IMR-90 (cell line): ENCODE measurements around the gene OGA. TPM values are rescaled to one million over a fixed set of nuclear protein-coding genes. Genes with fewer than 3 reads are reported as not detected.

Experiments
- ATAC-seq: fragments of 200-7000 bp; cut with Tn5 transposase; 2 replicates; pipeline ENCODE4 v1.9.1; 2020; ENCODE audit warnings: low read depth, mild to moderate bottlenecking, moderate library complexity
- BruUV-seq: library from RNA; stranded (reverse); fragments of 400-500 nt; replicated peaks from 2 replicates; lab custom pipeline; 2021; lab: Mats Ljungman, UMichigan
- CTCF ChIA-PET: fragments of 300-600 bp; formaldehyde crosslinking; extraction: SDS; loops from one replicate; lab custom pipeline; 2021; ENCODE audit warnings: antibody characterized with exemption; lab: Yijun Ruan, JAX
- POLR2A ChIA-PET: fragments of 300-600 bp; sonication (Branson Sonifier 250); formaldehyde crosslinking; loops from one replicate; lab custom pipeline; 2022; ENCODE audit warnings: antibody characterized with exemption; ENCODE audit not compliant: unreplicated experiment; lab: Charles Lee
- DNase-seq: peaks from one replicate; pipeline ENCODE4 v3.0.0; 2013
- H2AFZ ChIP-seq: replicated peaks from 2 replicates; pipeline ENCODE3; 2013; ENCODE audit warnings: low read length, mild to moderate bottlenecking; ENCODE audit not compliant: poor library complexity
- H2AK5ac ChIP-seq: 2 replicates; pipeline ENCODE4 v1.6.1; 2013; ENCODE audit warnings: low read depth, low read length, inconsistent platforms
- H2AK9ac ChIP-seq: replicated peaks from 2 replicates; pipeline ENCODE3; 2013; ENCODE audit warnings: mild to moderate bottlenecking, low read depth, low read length, moderate library complexity; ENCODE audit not compliant: poor library complexity
- H2BK120ac ChIP-seq: 2 replicates; pipeline ENCODE4 v1.6.1; 2013; ENCODE audit warnings: low read depth, low read length, inconsistent platforms
- H2BK15ac ChIP-seq: 3 replicates; pipeline ENCODE4 v1.6.1; 2013; ENCODE audit warnings: low read depth, low read length, inconsistent platforms
- H2BK20ac ChIP-seq: 2 replicates; pipeline ENCODE4 v1.6.1; 2013; ENCODE audit warnings: low read depth, mild to moderate bottlenecking, inconsistent platforms, low read length, moderate library complexity
- H2BK5ac ChIP-seq: 2 replicates; pipeline ENCODE4 v1.6.1; 2013; ENCODE audit warnings: mild to moderate bottlenecking, low read depth, low read length, inconsistent platforms; ENCODE audit not compliant: poor library complexity, severe bottlenecking
- H3K14ac ChIP-seq: replicated peaks from 2 replicates; pipeline ENCODE4 v1.6.1; 2013; ENCODE audit warnings: low read depth, low read length, inconsistent platforms
- H3K18ac ChIP-seq: 2 replicates; pipeline ENCODE4 v1.6.1; 2013; ENCODE audit warnings: low read depth, low read length, control low read depth
- H3K23ac ChIP-seq: 2 replicates; pipeline ENCODE4 v1.6.1; 2013; ENCODE audit warnings: low read depth, low read length, inconsistent platforms
- H3K27ac ChIP-seq: 2 replicates; pipeline ENCODE4 v1.5.1; 2013; ENCODE audit warnings: mild to moderate bottlenecking, control low read depth, low read length; ENCODE audit not compliant: insufficient read depth
- H3K27me3 ChIP-seq: 2 replicates; pipeline ENCODE4 v1.6.1; 2013; ENCODE audit warnings: low read length; ENCODE audit not compliant: control insufficient read depth, insufficient read depth
- H3K36me3 ChIP-seq: 2 replicates; pipeline ENCODE4 v1.6.1; 2013; ENCODE audit warnings: low read length, mixed read lengths; ENCODE audit not compliant: control insufficient read depth, insufficient read depth
- H3K4ac ChIP-seq: 2 replicates; pipeline ENCODE4 v1.6.1; 2013; ENCODE audit warnings: low read depth, low read length, inconsistent platforms
- H3K4me1 ChIP-seq: 2 replicates; pipeline ENCODE4 v1.6.1; 2013; ENCODE audit warnings: low read length, mixed read lengths; ENCODE audit not compliant: control insufficient read depth, insufficient read depth
- H3K4me2 ChIP-seq: 2 replicates; pipeline ENCODE4 v1.6.1; 2013; ENCODE audit warnings: low read depth, mild to moderate bottlenecking, control low read depth, low read length, moderate library complexity
- H3K4me3 ChIP-seq: 2 replicates; pipeline ENCODE4 v1.5.1; 2013; ENCODE audit warnings: low read depth, mild to moderate bottlenecking, control low read depth, low read length, moderate library complexity; ENCODE audit not compliant: insufficient read depth
- H3K56ac ChIP-seq: 2 replicates; pipeline ENCODE4 v1.6.1; 2013; ENCODE audit warnings: low read length, inconsistent platforms; ENCODE audit not compliant: insufficient read depth; ENCODE audit errors: extremely low read depth
- H3K79me1 ChIP-seq, 2 experiments: 2 replicates each; pipeline ENCODE4 v1.6.1; 2013; ENCODE audit warnings: low read length in 2 of 2, inconsistent platforms in 1 of 2, low read depth in 1 of 2
- H3K9ac ChIP-seq: 2 replicates; pipeline ENCODE4 v1.6.1; 2013; ENCODE audit warnings: low read depth, low read length, control low read depth
- H3K9me1 ChIP-seq: 2 replicates; pipeline ENCODE4 v1.6.1; 2013; ENCODE audit warnings: low read length, inconsistent platforms; ENCODE audit not compliant: insufficient read depth
- H3K9me3 ChIP-seq: 2 replicates; pipeline ENCODE4 v1.6.1; 2013; ENCODE audit warnings: low read length; ENCODE audit not compliant: control insufficient read depth, insufficient read depth
- H4K20me1 ChIP-seq: 2 replicates; pipeline ENCODE4 v1.6.1; 2013; ENCODE audit warnings: low read length, inconsistent platforms; ENCODE audit not compliant: insufficient read depth
- H4K5ac ChIP-seq: 2 replicates; pipeline ENCODE4 v1.6.1; 2013; ENCODE audit warnings: mild to moderate bottlenecking, low read depth, low read length, control low read depth
- H4K8ac ChIP-seq, 2 experiments: 2 replicates each; pipeline ENCODE4 v1.6.1; 2013; ENCODE audit warnings: low read depth in 2 of 2, low read length in 2 of 2, control low read depth in 1 of 2, inconsistent platforms in 1 of 2
- H4K91ac ChIP-seq: 2 replicates; pipeline ENCODE4 v1.6.1; 2013; ENCODE audit warnings: low read depth, low read length, inconsistent platforms; ENCODE audit not compliant: insufficient read depth
- BHLHE40 ChIP-seq: fragments of 150-350 bp; IDR thresholded peaks from 2 replicates; pipeline ENCODE4 v1.6.1; 2016; ENCODE audit warnings: mild to moderate bottlenecking, low read depth, low read length
- CHD1 ChIP-seq: IDR thresholded peaks from 2 replicates; pipeline ENCODE4 v1.6.1; 2012; ENCODE audit warnings: low read depth, low read length, improper control_type of control experiment
- CTCF ChIP-seq: conservative IDR thresholded peaks from 2 replicates; pipeline ENCODE4 v1.5.1; 2012; ENCODE audit warnings: mild to moderate bottlenecking, low read depth, low read length, improper control_type of control experiment
- ELK1 ChIP-seq: fragments of 150-350 bp; IDR thresholded peaks from 2 replicates; pipeline ENCODE4 v1.6.1; 2016; ENCODE audit warnings: low read depth, mild to moderate bottlenecking, low read length, moderate library complexity, borderline replicate concordance
- MAFK ChIP-seq: IDR thresholded peaks from 2 replicates; pipeline ENCODE4 v1.6.1; 2012; ENCODE audit warnings: low read depth, low read length, improper control_type of control experiment
- MXI1 ChIP-seq: IDR thresholded peaks from 2 replicates; pipeline ENCODE4 v1.6.1; 2012; ENCODE audit warnings: low read depth, mild to moderate bottlenecking, low read length, moderate library complexity, borderline replicate concordance
- RCOR1 ChIP-seq: IDR thresholded peaks from 2 replicates; pipeline ENCODE4 v1.6.1; 2012; ENCODE audit warnings: mild to moderate bottlenecking, low read length, improper control_type of control experiment; ENCODE audit not compliant: insufficient replicate concordance
- SMC3 ChIP-seq: fragments of 150-350 bp; IDR thresholded peaks from 2 replicates; pipeline ENCODE4 v1.6.1; 2016; ENCODE audit warnings: low read depth, mild to moderate bottlenecking, antibody characterized with exemption, low read length, moderate library complexity
- WGBS, 2 experiments: methylation state at CpG; one replicate each; pipeline versions ENCODE4 v1.1.5 to v1.1.7; 2013; ENCODE audit warnings: missing lambda C conversion rate in 2 of 2; ENCODE audit not compliant: insufficient read length in 1 of 2; ENCODE audit errors: extremely low coverage in 2 of 2; 5-methylcytosine and 5-hydroxymethylcytosine counted together
- dilution Hi-C: fragments of 300-500 bp; cut with HindIII; formaldehyde crosslinking; loops from one replicate; pipeline ENCODE4 v1.14.3; 2018; ENCODE audit warnings: low sequenced_read_pairs; ENCODE audit not compliant: unreplicated experiment
- in situ Hi-C: fragments of 300-500 bp; cut with MboI; formaldehyde crosslinking; loops from 3 replicates; pipeline ENCODE4 v1.14.3; 2019; ENCODE audit warnings: low sequenced_read_pairs, inconsistent platforms, mixed read lengths
- intact Hi-C: fragments of 100-400 bp; cut with micrococcal nuclease; formaldehyde crosslinking; loops from 2 replicates; pipeline ENCODE4 v1.10.0; 2022
- polyA plus RNA-seq, 3 experiments: library from polyadenylated mRNA; depleted of rRNA; stranded (reverse); fragments of >200 nt; gene quantifications; 2 replicates each; pipeline ENCODE4 v1.2.3, GENCODE V29; 2012; ENCODE audit warnings: low replicate concordance in 1 of 3
- total RNA-seq: library from RNA; depleted of rRNA; stranded (reverse); fragments of >200 nt; gene quantifications from 2 replicates; pipeline ENCODE4 v1.2.3, GENCODE V29; 2012

The OGA gene
- total and polyA plus RNA-seq, 2 of the 4 experiments (the other 2 are of a cell fraction) = 42.5 to 62.9 TPM

GRCh38 chr10:101848894-101849351 is 30.7 kb upstream of the OGA start:
- Histone ChIP-seq H3K27me3 (no peaks in the 10 kb centered on the region), H3K56ac (no peak overlapping the region), H2BK15ac (no peak overlapping the region), H2BK20ac (no peak overlapping the region), H4K5ac (no peak overlapping the region), H3K4me1 (peaks cover 6% of the 10 kb centered on the region; the same call in 1 of the 2 replicates), H3K36me3 (peaks cover 4% of the 10 kb centered on the region; the same call in 1 of the 2 replicates), H3K9me3 (no peaks in the 10 kb centered on the region), H4K20me1 (peaks cover 24% of the 10 kb centered on the region; the same call in 1 of the 2 replicates), H3K4me2 (no peak overlapping the region), H3K4ac (no peak overlapping the region), H3K4me3 (no peak overlapping the region), H3K9me1 (peaks cover 17% of the 10 kb centered on the region), H2BK5ac (no peak overlapping the region), H4K8ac (no peak overlapping the region), H3K27ac (no peak overlapping the region), H4K91ac (no peak overlapping the region), H2AFZ (no peak overlapping the region), H3K14ac (no peak overlapping the region; the same call in 1 of the 2 replicates), H3K79me1 (no peaks in the 10 kb centered on the region; a peak in 1 of 4 replicates), H3K23ac (no peak overlapping the region; the same call in 1 of the 2 replicates), H2AK5ac (no peak overlapping the region; the same call in 1 of the 2 replicates), H3K18ac (no peak overlapping the region), H2BK120ac (no peak overlapping the region), H2AK9ac (peak overlapping the region; percentile 63), H3K9ac (no peak overlapping the region)
- in situ Hi-C loops (no loop called here), dilution Hi-C loops (no loop called here), intact Hi-C loops (no loop called here)
- ChIA-PET POLR2A (interaction anchor here (1.3 kb wide), 1 partner anchor 161 kb away, joined by 3 read pairs; no protein-coding TSS in a partner anchor), CTCF (interaction anchor here (1.1 to 1.5 kb wide), 5 partner anchors 8 to 223 kb away, joined by 3 to 6 read pairs (median 4); no protein-coding TSS in a partner anchor)
- ATAC-seq (peak; percentile 69), DNase-seq (no peak)
- TF ChIP-seq RCOR1 = no peak
- TF ChIP-seq MAFK = no peak
- TF ChIP-seq CHD1 = no peak
- TF ChIP-seq BHLHE40 = no peak
- TF ChIP-seq MXI1 = no peak
- TF ChIP-seq CTCF = no peak
- TF ChIP-seq ELK1 = no peak
- no peak for TF ChIP-seq SMC3
- no TSS peak for BruUV-seq
- WGBS, 2 experiments = 80% methylated on average over 1 of the region's 3 CpGs; no CpG with 5 or more reads in 1 of the 2 experiments
